GM18511 (cell line): ENCODE results near the gene UNC119.

Experiments used
- ATAC-seq: cut with Tn5 transposase; IDR thresholded peaks from one replicate; pipeline ENCODE4 v1.9.1; 2021; ENCODE audit warnings: mild to moderate bottlenecking, moderate library complexity; ENCODE audit not compliant: unreplicated experiment

The UNC119 gene

DNA sequence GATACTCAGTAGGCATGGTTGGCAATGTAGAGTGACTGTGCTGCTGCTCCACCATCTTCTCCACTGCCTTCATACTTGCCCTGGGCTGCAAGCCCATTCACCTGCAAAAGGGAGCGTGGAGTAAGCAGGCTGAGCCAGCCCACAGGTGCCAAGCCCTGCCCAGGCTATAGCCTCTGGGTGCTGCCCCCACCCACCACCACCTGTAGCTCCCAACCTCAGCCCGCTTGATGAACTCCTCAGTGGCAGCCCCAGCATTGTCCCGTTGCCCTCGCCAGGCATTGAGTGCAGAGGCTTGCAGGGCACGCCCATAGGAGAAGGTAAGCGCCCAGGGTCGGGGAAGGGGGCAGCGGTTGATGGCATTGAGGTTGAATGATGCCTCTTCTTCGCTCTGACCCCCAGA lies 21.1 kb upstream of the UNC119 start:
- no peak for ATAC-seq

DNA sequence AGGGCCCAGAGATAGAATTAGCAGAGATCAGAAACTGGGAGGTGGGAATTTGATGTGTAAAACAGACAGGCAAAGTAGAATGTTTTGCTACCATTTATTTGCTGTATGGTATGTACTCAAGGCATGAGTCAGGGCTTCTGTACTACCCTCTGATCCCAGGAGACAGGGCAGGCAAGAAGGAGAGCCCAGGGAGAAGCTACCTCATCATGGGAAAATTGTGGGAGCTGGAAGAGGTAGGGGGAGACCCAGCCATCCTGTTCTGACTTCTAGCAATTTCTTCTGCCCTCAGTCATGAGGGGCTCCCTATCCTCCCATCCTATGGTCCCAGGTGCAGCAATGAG lies 20.6 kb upstream of the UNC119 start:
- no peak for ATAC-seq

DNA sequence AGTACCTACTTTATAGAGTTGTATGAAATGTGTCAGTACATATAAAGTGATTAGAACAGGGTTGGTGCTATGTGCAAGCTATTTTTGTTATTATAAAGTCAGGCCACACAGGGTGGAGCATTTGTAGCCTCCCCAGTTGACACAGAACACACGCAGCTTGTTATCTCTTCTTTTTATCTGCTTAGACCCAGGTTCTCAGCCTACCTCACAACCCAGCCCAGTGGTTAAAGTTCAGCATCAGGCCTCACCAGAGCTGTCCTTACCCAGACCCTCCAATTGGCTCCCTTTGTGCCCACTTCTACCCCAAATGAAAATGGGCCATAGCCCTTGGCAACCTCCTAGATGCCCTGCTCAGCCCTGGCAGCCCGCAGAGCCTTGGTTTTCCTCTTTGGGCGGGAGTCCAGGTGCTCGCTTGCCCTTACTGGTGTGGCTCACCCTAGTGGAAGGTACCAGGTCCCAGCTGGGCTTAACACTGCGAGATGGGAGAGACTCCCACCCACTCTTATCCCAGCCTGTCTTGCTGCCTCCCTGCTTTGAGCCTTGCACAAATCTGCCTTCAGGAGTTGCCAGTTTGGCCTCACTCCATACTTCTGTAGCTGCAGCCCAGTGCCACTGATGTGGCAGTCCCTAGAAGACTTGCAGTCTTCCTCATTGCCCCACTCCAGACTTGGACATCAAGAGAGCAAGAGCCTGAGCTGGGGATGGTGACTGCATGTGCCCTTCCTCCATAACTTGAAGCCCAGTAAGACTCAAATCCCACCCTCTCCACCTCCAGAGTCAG lies 20.0 kb upstream of the UNC119 start:
- no peak for ATAC-seq

DNA sequence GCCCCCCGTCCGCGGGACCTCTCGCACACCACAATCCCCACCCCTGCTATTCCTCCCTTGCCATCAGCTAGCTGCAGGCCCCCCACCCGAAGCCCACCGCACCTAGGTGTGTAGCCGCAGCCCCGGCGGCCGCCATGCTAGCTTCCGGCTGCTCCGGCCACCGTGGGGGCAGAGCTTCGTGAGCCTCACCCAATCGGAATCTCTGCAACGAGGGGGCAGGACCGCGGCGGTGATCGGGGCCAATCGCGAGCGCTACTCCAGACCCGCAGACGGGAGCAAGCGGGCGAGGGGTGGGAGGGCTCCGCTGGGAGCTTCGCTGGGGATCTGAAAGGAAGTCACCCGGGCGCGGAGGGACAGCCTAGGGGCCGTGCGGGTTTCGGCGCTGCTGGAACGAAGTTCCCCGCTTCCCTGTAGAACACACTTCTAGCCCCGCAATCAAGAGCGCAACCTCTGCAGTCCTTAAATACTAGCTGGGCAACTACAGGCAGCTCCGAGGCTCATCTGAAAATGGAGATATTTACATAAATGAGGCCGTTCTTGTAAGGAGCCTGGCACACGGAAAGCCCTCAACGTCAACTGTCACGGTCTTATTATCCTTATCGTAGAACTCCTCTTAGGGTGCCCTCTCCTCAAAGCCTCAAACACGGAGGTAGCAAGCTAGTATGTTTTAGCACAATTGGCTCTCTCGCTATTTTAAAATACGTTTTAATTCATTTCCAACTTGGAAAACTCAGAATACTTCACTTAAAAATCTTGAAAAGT lies 19.1 kb upstream of the UNC119 start, which contains the start of gene PIGS:
Gene PIGS (minus strand): TSS at position 164 of the 762 bp plus-strand sequence. CDS start 28 bp downstream, at position 136.
- ATAC-seq: peak; percentile 90

DNA sequence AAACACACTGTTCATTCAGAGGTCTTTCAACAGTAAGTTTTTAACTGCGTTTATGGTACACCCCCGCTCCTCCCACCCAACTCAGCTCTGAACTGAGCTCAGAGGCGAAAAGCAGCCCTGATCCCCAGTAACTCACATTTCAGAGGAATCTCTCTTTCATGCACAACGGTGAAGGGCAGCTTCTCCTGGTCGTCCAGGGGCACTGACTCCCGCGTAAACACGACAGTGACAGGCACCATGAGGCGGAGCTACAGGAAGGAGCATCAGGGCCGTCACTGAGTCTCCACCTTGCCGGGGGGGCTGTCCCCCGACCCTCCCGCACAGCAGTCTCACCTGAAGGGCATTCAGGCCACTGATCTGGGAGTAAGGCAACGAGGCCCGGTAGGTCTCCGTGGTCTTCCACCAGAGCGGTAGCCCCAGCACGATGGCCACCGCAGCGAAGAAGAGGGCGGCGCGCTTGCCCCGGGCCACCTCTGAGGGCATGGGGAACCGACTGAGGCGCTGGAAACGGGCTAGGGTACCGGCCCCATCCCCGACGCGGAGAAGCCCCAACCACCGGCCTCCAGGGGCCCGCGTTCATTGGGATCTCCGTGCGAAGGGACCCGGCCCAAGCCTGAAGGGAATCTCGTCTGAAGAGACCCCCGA lies 18.4 kb upstream of the UNC119 start:
- ATAC-seq: peak; percentile 35

DNA sequence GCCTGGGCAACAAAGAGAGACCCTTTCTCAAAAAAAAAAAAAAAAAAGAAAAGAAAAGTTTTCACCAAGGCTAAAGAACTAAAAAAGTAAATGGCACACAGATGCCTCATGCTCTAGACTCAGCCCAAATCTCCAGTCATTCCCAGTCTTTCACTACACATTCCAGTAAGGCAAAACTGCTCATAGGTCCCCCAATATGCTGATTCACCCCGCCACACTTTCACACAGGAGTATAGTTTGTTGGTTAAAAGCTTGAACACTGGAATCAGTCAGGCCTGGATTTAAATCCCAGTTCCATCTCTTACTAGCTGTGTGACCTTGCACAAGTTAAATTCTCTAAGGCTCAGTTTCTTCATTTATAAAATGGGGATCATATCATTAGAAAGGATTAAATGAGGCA lies 17.0 kb upstream of the UNC119 start:
- no peak for ATAC-seq

DNA sequence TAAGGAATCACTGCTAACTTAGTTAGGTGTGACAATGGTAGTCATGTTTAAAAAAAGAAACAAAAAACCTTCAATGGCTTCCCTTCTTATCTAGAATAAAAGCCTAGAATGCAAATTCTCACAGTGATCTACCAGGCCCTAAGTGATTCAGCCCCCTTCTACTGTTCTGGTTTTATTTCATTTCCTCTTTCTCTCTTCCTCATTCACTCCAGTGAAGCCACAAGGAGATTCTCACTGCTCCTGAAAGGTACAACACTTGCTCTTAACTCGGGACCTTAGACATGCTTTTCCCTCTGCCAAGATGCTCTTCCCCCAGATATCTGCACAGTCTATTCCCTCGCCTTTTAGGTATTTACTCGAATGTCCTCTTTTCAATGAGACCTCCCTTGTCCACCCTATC lies 15.2 kb upstream of the UNC119 start:
- ATAC-seq: peak; percentile 35

DNA sequence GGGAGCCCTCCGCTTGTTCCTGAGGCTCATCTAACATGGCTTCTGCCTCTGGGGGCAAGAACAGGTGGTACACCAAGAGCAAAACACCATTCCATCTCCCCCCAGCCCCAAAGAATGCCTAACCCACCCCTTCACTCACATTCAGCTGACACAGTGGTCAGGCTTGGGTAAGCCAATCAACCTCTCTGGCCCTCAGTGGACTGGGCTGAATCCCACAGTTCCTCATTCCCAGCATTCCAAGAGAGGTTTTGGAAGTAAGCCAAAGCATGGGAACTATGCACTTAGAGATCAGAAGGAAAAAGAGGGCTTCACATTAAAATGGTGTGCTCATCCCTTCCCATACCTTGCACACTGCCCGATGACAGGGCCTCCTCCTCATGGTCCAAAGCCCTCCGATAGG lies 11.1 kb upstream of the UNC119 start:
- ATAC-seq: no peak

DNA sequence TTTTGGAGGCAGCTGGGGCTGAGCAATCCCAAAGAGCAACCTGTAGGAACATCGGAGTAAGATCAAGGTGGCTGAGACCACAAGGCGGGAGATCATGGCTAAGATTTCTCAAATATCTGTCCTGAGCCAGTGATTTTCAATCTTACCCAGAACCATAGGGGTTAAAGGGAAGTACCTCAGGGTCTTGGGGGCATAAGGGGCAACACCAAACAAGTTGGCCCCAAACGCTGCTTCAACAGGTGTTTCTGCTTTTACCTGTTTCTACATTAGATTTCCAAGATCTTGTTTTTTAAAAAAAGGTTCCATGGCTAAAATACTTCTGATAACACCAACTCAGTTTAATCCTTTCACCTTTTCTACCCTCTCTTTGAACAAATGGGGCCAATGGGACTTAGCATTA lies 2.6 kb upstream of the UNC119 start:
- no peak for ATAC-seq

DNA sequence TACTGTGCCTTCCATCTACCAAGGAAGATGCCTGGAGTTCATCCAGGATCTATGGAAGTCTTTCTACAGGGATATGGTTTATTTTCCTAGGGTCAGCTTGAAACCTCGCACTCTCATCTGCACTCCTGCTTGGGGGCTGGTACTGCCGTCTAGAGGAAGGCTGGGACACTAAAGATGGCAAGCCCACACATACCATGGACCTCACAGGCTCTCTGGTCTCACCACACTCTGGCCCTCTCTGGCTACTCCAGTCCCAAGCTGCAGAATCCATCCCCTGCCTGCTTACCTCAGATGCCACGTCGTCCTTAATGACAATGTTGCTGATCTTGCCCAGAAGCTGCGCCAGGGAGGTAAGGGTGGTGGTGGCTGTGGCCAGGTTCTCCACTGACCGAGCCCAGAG lies 2.1 kb upstream of the UNC119 start:
- ATAC-seq: no peak

DNA sequence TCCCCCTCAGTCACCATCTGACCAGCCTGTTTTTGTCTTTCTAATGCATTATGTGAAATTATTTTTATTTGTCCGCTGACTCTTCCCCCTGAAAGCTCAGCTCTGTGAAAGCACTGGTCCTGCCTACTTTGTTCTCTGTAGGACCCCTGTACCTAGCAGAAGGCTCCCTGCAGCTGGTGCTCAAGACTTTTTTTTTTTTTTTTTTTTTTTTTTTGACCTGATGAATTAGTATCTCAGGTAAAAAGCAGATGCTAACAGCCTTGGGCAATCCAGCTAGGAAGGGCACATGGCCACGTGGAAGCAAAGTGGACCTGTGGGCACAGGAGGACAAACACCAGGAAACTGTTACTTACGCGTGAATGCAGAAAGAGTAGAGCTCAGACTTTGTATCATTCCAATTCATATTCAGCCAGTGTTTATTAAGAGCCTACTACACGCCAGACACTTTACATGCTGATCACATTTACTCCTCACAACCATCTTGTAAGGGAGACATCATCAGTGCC lies 629 bp upstream of the UNC119 start:
- no peak for ATAC-seq

DNA sequence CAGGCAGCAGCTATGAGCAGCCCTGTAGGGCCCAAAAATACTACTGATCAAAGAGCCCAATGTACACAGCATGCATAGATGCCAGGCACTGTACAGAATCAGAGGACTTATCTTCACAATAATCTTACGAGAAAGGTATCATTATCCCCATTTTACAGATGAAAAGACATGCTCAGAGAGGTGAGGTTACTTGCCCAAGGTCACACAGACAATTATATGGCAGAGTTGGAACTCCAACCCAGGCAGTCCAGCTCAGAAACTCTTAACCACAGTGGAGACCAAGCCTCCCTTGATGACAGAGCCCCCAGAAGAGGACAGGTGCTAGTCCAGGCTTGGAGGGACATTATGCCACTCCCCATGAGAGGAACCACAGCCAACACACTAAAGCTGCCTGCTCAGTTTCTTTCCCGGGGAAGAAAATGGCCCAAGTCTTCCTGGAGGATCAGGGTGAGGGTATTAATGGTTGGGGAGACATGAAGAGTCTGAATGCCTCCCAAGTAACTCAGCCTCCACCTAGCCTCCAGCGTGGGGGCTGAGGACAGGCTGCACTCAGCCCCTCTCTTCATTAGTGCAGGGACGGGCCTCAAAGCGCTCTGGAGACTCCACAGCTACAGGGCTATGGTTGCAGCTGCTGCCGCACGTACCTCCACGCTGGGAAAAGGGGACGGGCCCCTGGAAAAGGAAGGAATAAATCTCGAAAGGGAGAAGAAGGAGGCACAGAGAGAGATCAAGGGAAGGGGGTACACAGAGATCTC lies 826 bp downstream of the UNC119 start:
- ATAC-seq: no peak

DNA sequence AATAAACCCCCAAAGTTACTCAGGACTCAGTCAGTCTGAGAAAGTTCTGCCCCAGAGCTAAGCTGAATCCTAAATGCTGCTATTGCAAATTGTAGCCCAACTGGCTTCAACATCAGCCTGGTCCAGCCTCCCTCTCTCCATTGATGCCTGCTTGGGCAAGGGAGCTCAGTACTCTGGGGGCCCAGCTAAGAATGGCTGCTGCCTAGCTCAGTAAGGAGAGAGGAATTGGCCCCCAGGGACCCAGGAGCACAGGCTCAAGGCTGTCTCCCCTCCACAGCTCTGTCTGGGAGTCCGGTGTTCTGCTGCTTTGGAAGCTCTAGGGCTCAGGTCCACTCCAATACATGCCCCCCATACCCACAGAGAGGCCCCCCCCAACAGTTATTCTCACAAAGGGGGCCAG lies 1.6 kb downstream of the UNC119 start:
- no peak for ATAC-seq

DNA sequence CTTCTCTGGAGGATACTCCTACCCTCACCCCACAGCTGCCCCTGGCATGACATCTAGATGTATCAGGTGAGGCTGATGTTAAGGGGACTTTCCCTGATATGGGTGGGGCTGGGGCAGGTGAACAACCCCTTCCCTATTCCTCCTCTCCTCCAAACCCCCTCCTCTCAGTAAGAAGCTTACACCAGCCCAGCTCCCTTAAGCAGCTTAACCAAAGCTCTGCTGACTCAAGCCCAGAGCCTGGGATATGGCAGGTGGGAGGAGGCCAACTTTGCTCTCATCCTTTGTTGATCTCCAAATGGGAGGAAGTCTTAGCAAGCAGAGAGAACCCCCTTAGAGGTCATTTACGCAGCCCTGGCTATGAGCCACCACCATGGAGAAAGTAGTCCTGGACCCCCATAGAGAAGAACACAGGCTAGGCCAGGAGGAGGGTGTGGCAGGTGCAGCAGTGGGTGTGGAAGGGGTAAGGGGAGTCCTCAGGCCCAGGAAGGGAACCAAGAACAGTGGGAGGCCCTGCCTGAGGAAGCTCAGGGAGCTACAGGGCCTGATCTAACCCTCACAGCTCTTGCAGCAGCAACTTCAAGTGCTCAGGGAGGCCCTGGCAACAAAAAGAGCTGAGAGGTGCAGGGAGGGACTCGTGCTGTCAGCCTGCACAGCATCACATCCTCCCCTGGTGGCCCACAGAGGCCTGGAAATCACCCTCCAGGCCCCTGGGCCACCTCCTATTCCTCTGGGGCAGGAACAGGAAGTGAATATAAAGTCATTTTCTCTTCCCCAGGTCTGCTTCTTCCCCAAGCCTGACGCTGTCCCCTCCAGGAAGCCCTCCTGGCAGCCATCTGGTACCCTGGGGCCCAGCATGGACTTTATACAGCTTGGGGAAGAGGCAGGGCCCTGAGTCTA lies 2.9 kb downstream of the UNC119 start:
- ATAC-seq: peak; percentile 40

DNA sequence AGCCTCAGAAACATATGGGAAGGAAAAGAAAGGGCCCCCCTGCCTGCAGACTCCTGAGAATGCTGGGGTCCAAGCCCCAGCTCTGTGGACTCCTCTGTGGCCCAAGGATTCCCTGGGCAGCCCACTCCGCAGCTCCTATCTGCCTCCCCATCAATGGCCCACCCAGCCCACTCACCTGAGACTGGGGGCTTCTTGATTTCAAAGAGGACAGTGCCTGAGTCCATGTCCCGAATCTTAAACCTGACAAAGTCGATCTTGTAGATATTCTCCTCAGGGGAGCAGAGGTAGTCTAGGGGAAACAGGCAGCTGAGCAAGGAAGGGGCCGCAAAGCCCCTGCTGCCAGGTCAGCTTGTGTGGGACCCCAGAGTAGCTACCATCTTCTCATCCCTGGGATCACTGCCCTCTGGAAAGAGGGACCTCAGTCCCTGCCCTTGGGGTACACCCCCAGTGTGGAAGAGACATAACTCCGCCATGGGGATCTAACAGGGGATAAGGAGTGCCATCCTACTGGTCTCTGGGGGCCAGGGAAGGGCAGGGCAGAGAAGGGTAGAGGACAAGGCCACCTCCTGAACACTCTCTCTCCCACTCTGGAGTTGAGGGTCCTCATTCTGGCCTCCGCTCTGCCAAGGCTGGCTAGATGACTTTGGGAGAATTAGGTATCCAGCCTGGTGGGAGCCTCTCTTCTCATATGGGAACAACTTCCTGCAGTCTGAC lies 3.9 kb downstream of the UNC119 start:
- ATAC-seq: no peak

DNA sequence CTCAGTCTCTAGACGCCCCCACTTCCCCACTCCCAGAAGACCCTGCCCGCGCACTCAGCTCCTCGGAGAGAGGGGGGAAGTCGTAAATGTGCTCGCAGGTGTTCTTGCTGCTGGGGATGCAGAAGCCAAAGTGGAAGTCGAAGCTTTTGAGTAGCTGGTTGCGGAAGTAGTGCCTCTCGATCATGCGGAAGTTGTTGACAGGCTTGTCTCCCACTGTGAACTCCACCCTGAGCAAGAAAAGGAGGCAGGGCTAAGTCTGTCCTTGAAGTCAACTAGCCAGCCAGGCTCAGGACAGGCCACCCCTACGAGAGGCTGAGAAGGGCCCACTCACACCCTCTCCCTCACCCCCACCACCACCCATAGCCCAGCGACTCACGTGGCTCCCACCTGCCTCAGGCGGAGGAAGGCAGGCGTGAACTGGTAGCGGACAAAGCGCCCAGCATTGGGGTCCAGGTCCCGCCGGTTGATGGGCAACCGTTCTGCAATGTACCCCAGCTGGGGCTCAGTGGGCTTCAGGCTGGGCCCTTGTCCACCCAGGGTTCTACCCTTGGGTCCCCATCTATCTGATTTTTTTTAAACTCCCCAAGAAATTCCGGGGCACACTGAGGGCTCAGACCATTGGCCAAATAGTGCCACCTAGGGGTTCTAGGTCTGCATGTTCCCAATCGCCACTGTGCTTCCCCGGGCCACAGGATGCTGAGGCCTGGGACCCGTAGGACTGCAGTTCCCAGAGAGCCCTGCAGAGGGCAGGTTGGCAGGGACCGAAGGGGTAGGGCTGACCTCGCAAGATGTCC lies 4.6 kb downstream of the UNC119 start:
- peak; percentile 42 for ATAC-seq

DNA sequence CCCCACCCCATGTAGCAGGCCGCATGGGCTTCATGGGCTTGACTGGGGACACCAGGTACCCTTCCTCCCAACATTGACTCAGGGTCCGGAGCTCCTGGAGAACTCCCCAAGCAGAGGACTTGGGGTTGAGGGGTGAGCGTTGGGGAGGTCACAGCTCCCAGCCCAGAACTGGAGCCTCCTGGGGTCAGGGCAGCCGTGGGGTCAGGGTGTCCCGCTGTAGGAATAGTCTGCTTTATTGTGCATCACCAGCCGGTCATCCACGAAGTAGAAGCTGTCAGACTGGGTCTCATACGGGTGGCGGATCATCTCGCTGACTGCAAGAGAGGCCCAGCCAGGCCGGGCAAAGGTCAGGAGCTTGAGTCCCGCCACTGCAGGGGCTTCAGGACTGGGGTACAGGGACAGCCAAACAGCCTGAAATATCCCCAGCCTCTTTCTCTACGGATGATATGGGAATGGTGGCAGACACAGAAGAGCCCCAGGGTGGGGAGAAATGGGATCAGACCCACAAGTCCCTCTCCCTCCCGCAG lies 5.3 kb downstream of the UNC119 start:
- ATAC-seq: no peak

DNA sequence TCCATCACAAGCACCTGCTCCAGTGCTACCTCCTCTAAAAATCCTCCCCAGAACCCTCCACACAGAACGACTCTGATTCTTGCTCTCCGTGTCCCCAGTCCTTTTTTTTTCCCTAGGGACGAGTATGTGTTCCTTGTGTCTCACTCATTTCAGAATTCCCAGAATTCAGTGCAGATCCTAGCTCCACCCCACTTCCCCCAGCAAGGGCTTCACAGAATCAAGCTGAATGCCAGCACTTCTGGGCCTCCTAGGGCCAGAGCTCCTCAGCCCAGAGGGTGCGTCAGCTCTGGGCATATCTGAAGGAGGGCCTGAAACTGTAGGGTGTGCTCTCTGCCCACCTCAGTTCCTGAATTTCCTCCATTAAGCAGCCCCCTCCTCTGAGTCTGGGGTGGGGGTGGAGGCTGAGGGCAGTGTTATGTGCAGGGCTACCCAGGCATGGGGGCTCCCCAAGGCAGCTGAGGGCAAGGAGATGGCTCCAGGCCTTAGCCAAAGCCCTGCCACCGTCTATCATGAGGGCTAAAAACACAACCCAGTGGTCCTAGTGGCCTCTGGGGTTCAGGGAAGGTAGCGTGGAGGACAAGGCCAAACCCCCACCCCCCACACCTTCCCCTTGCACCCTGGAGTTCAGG lies 6.5 kb downstream of the UNC119 start:
- no peak for ATAC-seq
